Activated CD8-positive, alpha-beta T cell treated with anti-CD3 and anti-CD28 coated beads for 36 hours (primary cell): ENCODE data around the gene KRTAP10-11. TPM values are rescaled to one million over a fixed set of nuclear protein-coding genes. Genes with fewer than 3 reads are reported as not detected.

ENCODE experiments used
- ATAC-seq: fragments of 200-7000 bp; cut with Tn5 transposase; one replicate; pipeline ENCODE4 v1.10.0; 2021; ENCODE audit warnings: mild to moderate bottlenecking, moderate library complexity
- CTCF ChIA-PET: fragments of 350-600 bp; sonication (Branson Sonifier 250); formaldehyde crosslinking; loops from one replicate; lab custom pipeline; 2021; ENCODE audit warnings: antibody characterized with exemption; lab: Charles Lee
- POLR2A ChIA-PET: fragments of 350-600 bp; sonication (Branson Sonifier 250); formaldehyde crosslinking; loops from one replicate; lab custom pipeline; 2021; ENCODE audit warnings: antibody characterized with exemption; lab: Charles Lee
- DNase-seq: peaks from one replicate; pipeline ENCODE4 v3.0.0-alpha.2; 2020
- H3K27ac Mint-ChIP-seq: one replicate; pipeline ENCODE4 v1.8.0; 2021; ENCODE audit warnings: mild to moderate bottlenecking, mixed read lengths
- H3K27me3 Mint-ChIP-seq: one replicate; pipeline ENCODE4 v1.8.0; 2021; ENCODE audit warnings: mixed read lengths
- H3K36me3 Mint-ChIP-seq: one replicate; pipeline ENCODE4 v1.8.0; 2021; ENCODE audit warnings: low read depth, mixed read lengths
- H3K4me1 Mint-ChIP-seq: one replicate; pipeline ENCODE4 v1.8.0; 2021; ENCODE audit warnings: low read depth, mixed read lengths
- H3K4me3 Mint-ChIP-seq: one replicate; pipeline ENCODE4 v1.8.0; 2021; ENCODE audit warnings: mild to moderate bottlenecking, moderate library complexity, mixed read lengths
- H3K9me3 Mint-ChIP-seq: one replicate; pipeline ENCODE4 v1.8.0; 2021; ENCODE audit warnings: mixed read lengths
- CTCF ChIP-seq: fragments of 200-600 bp; IDR thresholded peaks from one replicate; pipeline ENCODE4 v1.8.0; 2022; ENCODE audit warnings: antibody characterized with exemption, mild to moderate bottlenecking
- intact Hi-C: fragments of 100-400 bp; cut with micrococcal nuclease; formaldehyde crosslinking; loops from one replicate; pipeline ENCODE4 v1.10.0; 2022
- total RNA-seq, 2 experiments: library from RNA; stranded (reverse); gene quantifications; one replicate each; pipeline ENCODE4 v1.2.3, GENCODE V29; 2021

KRTAP10-11 gene
- total RNA-seq, 2 experiments from 2014 or later = not detected

- intact Hi-C loops = no loop called here
- no peak overlapping the region for H3K4me3 Mint-ChIP-seq
- ChIA-PET POLR2A (no interaction called here), CTCF (no interaction called here)
- no peak for TF ChIP-seq CTCF
- H3K36me3 Mint-ChIP-seq = peaks cover 26% of the 10 kb centered on the region
- H3K27me3 Mint-ChIP-seq = no peaks in the 10 kb centered on the region
- no peak overlapping the region for H3K27ac Mint-ChIP-seq
- peaks cover 30% of the 10 kb centered on the region for H3K4me1 Mint-ChIP-seq
- ATAC-seq = no peak
- DNase-seq = no peak
- H3K9me3 Mint-ChIP-seq = peaks cover 43% of the 10 kb centered on the region
These were observed 17.4 kb upstream of the KRTAP10-11 start for GRCh38 chr21:44628707-44629391.

- Mint-ChIP-seq H3K4me3 (no peak overlapping the region), H3K27ac (peak overlapping the region; percentile 76), H3K36me3 (peaks cover 21% of the 10 kb centered on the region), H3K27me3 (no peaks in the 10 kb centered on the region), H3K9me3 (peaks cover 32% of the 10 kb centered on the region), H3K4me1 (peaks cover 30% of the 10 kb centered on the region)
- peak; percentile 45 for ATAC-seq
- CTCF ChIA-PET = no interaction called here
- TF ChIP-seq CTCF = no peak
- POLR2A ChIA-PET = no interaction called here
- intact Hi-C loops = no loop called here
- DNase-seq = no peak
These were observed 15.8 kb upstream of the KRTAP10-11 start for GRCh38 chr21:44630440-44630839.

- intact Hi-C loops = no loop called here
- no peak for TF ChIP-seq CTCF
- CTCF ChIA-PET = interaction anchor here (1.2 to 1.5 kb wide), 2 partner anchors 10 to 15 kb away, joined by 3 to 4 read pairs; partner anchors contain the start of gene KRTAP10-11
- H3K27me3 Mint-ChIP-seq = no peaks in the 10 kb centered on the region
- POLR2A ChIA-PET = interaction anchor here (0.6 to 1.4 kb wide), 2 partner anchors 121 to 146 kb away, joined by 3 to 5 read pairs; no protein-coding TSS in a partner anchor
- peaks cover 23% of the 10 kb centered on the region for H3K4me1 Mint-ChIP-seq
- H3K9me3 Mint-ChIP-seq = peaks cover 32% of the 10 kb centered on the region
- no peak for ATAC-seq
- H3K4me3 Mint-ChIP-seq = no peak overlapping the region
- no peak for DNase-seq
- peaks cover 21% of the 10 kb centered on the region for H3K36me3 Mint-ChIP-seq
- no peak overlapping the region for H3K27ac Mint-ChIP-seq
These were observed 14.1 kb upstream of the KRTAP10-11 start for GRCh38 chr21:44632067-44632466.

GRCh38 chr21:44636209-44637017 is 9.8 kb upstream of the KRTAP10-11 start:
- Mint-ChIP-seq H3K27me3 (no peaks in the 10 kb centered on the region), H3K27ac (no peak overlapping the region), H3K9me3 (peaks cover 22% of the 10 kb centered on the region), H3K4me1 (no peaks in the 10 kb centered on the region), H3K36me3 (peaks cover 7% of the 10 kb centered on the region), H3K4me3 (no peak overlapping the region)
- DNase-seq (no peak), ATAC-seq (no peak)
- ChIA-PET CTCF (no interaction called here), POLR2A (interaction anchor here (0.6 kb wide), 1 partner anchor 233 kb away, joined by 3 read pairs; no protein-coding TSS in a partner anchor)
- intact Hi-C loops = no loop called here
- TF ChIP-seq CTCF = no peak
